AG09309 (cell line): Measurements from ENCODE around the gene TRPV6.

Experiments
- DNase-seq: peaks from one replicate; pipeline ENCODE4 v3.0.0-alpha.2; 2010; ENCODE audit warnings: low read depth
- H3K4me3 ChIP-seq: 2 replicates; pipeline ENCODE4 v1.5.1; 2011; ENCODE audit warnings: mild to moderate bottlenecking, low read depth, low read length, moderate library complexity; ENCODE audit not compliant: control insufficient read depth
- CTCF ChIP-seq: IDR thresholded peaks from 2 replicates; pipeline ENCODE4 v1.5.1; 2011; ENCODE audit warnings: mild to moderate bottlenecking, low read depth, low read length, inconsistent platforms; ENCODE audit not compliant: insufficient read depth, control insufficient read depth; ENCODE audit errors: missing control alignments

TRPV6 gene

GRCh38 chr7:142832417-142832816 is 53.1 kb downstream of the TRPV6 start:
- no peak overlapping the region for H3K4me3 ChIP-seq
- DNase-seq = no peak
- no peak for TF ChIP-seq CTCF

GRCh38 chr7:142827951-142828500 is 57.5 kb downstream of the TRPV6 start:
- no peak overlapping the region for H3K4me3 ChIP-seq
- no peak for DNase-seq
- TF ChIP-seq CTCF = no peak

- no peak for TF ChIP-seq CTCF
- DNase-seq = no peak
- no peak overlapping the region for H3K4me3 ChIP-seq
These were observed 62.8 kb downstream of the TRPV6 start for GRCh38 chr7:142822714-142823113.
